HG03108 (cell line): ENCODE data around the gene SRRM4.

Experiments used
- ATAC-seq: cut with Tn5 transposase; IDR thresholded peaks from one replicate; pipeline ENCODE4 v1.9.1; 2021; ENCODE audit warnings: moderate library complexity; ENCODE audit not compliant: unreplicated experiment

The SRRM4 gene

GRCh38 chr12:119157528-119157927, 176.2 kb downstream of the SRRM4 start:
- ATAC-seq, result no peak

DNA sequence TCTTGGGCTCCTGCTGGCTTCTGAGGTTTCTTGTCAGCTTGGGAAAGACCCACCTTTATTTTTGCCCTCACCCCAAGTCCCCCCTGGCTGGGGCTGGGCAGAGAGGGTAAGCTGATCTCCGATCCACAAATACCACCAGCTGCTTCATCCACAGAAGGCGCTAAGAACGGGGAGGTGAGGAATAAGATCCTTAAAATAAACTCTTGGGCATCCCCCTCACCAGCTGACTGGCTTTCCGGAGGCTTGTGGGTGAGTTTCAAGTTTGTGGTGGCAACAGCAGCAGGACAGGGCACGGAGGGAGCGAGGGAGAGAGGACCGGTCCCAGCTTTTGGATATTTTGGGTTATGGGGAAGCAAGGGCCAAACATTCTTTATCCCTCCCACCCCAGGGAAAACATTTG, 176.6 kb downstream of the SRRM4 start:
- no peak for ATAC-seq

- ATAC-seq, result no peak
Measured at GRCh38 chr12:119158402-119158801, 177.1 kb downstream of the SRRM4 start.

DNA sequence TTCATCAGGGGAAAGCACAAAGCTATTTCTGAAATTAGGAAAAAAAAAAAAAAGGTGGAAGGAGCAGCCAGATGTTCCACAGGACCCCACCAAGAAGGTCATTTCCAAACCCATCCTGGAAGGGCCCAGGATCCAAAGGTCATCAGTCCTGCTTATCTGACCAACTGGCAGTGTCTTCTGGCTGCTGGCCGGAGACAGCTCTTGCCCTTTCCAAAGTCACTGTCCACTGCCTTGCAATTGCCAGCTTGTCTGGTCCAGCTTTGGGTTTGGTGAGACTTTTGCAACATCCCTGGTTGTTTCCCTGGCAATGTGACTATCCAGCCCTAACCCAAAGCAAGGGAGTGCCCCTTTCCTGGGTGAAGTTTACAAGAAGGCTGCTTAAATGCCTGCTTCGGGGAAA, 178.5 kb downstream of the SRRM4 start:
- no peak for ATAC-seq

- no peak for ATAC-seq
Measured at GRCh38 chr12:119167902-119168301, 186.6 kb downstream of the SRRM4 start.

DNA sequence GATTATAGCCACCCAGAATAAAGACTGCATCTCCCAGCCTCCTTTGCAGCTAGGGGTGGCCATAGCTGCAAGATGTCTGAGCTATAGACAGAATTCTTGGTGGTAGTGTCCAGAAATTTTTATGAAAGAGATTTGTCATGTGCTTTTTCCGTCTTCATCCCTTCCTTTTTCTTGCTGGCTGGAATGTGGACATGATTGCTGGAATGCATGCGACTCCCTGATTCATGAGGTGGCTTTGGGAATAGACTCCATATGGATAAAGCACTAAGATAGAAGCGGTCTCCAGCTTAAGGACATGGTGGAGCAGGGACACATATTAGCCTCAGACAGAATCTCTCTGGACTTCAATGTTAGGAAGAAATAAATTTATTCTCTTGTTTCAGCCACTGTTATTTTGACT, 187.4 kb downstream of the SRRM4 start:
- ATAC-seq, result no peak

DNA sequence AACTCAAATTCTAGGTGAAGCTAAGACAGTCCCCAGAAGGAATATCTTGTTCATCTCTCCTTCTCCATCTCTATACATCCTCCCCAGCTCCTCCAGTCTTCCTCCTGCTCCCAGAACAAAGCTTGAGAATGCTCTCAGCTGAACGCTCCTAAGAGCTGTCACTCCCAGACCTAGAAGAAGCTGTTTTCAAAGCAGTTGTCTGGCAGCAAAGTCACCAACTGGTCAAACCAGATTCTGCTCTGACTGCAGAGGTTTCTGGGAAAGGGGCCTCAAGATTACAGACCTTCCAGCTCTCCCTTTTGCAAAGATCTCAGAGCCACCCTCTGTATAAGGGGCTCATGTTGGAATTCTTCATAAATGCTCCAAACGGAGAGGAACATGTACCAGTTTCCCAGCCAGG, 187.8 kb downstream of the SRRM4 start:
- no peak for ATAC-seq

- no peak for ATAC-seq
Measured at GRCh38 chr12:119171291-119171690, 189.9 kb downstream of the SRRM4 start.

DNA sequence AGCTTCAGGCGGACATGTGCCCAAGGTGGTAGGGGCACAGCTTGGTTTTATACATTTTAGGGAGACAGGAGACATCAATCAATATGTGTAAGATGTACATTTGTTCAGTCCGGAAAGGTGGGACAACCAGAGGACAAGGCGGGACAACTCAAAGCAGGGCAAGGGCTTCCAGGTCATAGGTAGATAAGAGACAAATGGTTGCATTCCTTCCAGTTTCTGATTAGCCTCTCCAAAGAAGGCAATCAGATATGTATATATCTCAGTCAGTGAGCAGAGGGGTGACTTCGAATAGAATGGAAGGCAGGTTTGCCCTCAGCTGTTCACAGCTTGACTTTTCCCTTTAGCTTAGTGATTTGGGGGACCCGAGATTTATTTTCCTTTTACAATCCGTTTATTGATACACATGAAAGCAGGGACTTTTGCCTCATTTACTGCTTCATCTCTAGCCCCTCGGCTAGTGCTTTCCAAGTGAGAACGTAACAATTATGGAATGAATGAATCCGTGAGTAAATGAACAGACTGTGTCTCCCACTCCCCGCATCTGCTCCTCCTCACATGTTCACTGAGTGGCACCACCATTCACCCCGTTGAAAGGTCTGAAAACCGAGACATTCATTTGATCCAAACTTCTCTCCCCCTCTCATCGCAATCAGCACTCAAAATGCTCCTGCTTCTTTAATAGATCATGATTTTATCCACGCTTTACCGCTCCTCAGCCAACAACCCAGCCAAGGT, 190.5 kb downstream of the SRRM4 start:
- no peak for ATAC-seq

DNA sequence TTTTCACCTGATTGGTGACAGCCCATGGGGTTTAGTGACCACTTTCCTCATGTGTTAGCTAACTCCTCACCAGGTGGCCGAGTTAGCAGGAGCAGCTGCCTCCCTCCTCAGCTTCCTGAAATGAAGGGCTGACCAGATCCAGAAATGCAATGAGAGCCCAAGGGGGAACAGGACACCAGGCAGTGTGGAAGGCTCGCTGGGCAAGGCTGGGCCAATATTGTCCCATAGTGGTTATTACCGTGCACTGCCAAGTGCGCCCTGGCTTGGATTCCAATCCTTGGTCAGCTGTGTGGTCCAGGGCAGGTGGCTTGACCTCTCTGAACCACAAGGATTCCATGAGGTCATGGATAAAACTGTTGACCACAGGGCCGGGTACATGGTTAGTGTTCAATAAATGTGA, 193.7 kb downstream of the SRRM4 start:
- no peak for ATAC-seq

DNA sequence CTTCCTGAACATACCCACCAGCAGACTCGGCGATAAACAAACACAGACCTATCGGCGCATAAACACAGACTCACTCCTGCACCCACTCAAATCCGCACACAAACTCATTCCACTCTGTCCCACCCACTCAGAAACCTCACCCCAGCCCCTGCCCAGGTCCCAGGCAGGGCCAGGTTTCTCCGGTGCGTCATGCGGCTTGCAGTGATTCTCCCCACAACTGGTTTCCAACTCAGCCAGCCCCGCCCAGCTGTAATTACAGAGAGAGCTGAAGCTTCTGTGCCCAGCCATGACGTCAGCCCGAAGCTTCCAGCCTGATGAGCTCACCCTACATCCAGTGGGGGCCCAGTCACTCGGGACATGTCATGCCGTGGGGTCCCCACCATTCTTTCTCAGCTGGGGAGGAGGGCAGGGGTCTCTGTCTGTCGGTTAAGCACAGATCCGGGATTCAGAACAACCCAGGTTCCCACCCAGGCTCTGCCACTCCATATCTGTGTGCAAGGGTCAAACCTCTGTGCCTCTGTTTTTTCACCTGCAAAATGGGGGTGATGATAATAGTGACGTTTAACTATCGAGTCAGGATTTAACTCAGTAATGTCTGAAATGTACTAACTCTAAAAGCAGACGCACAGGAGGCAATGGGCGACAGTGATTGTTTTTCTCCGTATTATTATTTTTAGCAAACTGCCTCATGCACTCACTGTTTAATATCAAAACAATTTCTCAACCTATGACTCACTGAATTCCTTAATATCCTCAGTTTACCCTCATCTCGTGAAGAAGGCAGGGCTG, 195.1 kb downstream of the SRRM4 start:
- no peak for ATAC-seq

DNA sequence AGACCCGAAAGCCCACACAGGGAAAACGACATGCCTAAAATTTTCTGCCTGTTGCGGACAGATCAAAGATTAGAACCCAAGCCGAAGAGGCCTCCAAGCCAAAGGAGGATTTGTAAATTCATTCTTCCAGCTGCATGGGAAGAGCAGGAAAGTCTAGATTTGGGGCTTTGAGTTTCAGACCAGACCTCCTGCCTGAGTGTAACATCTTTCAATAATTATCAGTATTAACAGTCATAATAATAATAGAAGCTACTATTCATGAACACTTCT, 195.7 kb downstream of the SRRM4 start:
- no peak for ATAC-seq

GRCh38 chr12:119177724-119178380, 196.5 kb downstream of the SRRM4 start:
- no peak for ATAC-seq

GRCh38 chr12:119178544-119179334, 197.4 kb downstream of the SRRM4 start, which contains the start of gene HSPB8:
Gene HSPB8 (plus strand): TSS chr12:119178931. CDS start chr12:119179313, 382 bp downstream.
- no peak for ATAC-seq

- ATAC-seq, result no peak
Measured at GRCh38 chr12:119179335-119180021, 198.1 kb downstream of the SRRM4 start.

DNA sequence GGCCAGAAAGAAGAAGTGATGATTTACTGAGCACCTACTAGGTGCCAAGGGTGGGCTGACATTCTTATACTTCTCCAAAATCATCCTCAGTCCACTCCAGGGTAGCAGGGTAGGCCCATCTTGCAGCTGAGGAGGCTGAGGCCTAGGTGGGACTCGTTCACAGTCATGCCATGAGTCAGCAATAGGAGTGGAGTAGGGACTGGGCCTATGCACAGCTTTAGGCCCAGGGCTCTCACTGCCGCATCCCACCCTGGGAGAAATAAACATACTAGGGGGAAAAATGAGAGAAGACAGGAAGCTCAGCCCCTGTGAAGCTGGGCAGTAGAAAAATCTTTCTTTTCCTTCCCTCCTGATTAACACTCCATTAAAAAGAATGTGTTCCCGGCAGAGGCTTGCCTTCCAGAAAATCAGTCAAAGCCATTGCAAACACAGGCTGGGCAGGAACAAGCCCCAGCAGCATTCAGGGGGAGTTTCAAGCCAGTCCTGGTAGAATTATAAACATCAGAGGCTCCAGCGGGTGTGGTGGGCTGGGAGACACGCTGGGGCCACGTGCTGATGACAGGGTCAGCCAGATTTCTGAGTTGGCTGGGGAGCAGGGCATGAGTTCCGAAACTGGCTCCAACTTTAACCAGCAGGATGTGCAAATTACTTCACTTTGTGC, 199.2 kb downstream of the SRRM4 start:
- no peak for ATAC-seq

DNA sequence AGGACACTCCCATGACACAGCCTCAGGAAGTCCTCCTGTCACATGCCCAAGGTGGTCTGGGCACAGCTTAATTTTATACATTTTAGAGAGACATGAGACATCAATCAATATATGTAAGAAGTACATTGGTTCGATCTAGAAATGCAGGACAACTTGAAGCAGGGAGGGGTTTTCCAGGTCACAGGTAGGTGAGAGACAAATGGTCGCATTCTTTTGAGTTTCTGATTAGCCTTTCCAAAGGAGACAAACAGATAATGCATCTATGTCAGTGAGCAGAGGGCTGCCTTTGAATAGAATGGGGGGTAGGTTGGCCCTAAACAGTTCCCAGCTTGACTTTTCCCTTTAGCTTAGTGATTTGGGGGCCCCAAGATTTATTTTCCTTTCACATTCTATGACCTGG, 199.9 kb downstream of the SRRM4 start:
- no peak for ATAC-seq

DNA sequence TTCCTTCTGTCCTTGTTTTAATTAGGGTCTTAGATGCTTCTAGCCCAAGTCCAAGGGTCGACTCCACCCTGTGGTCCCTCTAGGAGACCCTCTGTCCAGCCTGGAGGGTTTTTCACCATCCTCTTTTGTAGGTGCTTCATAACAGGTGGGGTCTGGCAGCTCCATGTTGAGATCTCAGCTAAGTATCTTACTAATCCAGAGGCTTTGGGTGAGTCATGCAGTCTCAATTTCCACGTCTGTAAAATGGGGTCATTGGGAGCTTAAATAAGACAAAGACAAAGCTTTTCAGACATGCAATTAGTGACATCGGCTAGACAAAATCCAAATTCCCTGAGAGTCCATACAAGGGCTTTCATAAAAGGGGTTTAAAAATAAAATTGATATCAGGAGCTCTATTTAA, 200.6 kb downstream of the SRRM4 start:
- ATAC-seq, result no peak

DNA sequence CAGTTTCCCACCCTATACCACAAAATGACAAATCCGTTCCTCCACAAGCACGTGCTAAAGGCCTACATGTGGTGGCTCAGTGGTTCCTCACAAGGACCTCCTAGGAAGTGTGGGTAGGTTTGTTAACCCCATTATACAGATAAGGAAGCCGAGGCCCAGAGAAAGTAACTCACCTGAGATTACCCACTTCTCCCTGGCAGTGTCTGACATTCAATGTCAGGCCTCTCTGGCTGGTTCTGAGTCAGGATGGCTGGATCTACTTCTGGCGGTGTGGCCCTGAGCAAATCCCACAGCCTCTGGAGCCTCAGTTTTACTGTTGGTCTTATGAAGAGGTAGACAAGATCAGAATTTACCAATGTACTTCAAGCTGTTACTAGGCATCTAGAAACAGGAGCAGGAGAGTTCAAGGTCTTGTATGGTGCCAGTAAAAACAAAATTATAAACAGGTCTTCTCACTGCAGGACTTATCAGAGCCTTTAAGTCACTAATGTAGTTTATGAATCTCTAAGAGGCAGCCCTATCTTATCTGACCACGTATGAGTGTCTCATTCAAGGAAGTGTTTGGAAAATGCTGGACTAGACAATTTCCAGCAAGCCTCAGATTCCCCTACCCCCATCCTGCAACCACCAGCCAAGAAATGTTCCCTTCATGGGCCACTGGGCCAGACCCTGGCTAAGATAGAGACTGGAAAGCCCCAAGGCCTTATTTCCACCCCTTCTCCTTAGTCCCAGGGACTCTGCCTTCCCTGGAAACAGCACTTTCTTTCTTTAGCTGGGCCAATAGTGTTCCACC, 201.6 kb downstream of the SRRM4 start:
- no peak for ATAC-seq
